ENCODE data around the gene SMG6.

GRCh38 chr17:2060385-2060658, 243.3 kb downstream of the SMG6 start:
- TF ChIP-seq POLR2A (IDR thresholded peaks at IDR 0.05; ENCODE audit: low read depth, low read length) (no peak; the same call in 1 of the 2 replicates), ELK1 (IDR thresholded peaks at IDR 0.05; ENCODE audit: borderline replicate concordance, low read depth, low read length) (no peak), SMC3 (IDR thresholded peaks at IDR 0.05; ENCODE audit: low read depth, low read length) (no peak), RCOR1 (IDR thresholded peaks at IDR 0.05; ENCODE audit: insufficient replicate concordance, low read length) (no peak), MXI1 (IDR thresholded peaks at IDR 0.05; ENCODE audit: borderline replicate concordance, low read depth, low read length) (no peak), USF2 (IDR thresholded peaks at IDR 0.05; ENCODE audit: low read depth, low read length) (no peak), RAD21 (IDR thresholded peaks at IDR 0.05; ENCODE audit: low read length) (no peak)
- TF ChIP-seq, protein P1, sequence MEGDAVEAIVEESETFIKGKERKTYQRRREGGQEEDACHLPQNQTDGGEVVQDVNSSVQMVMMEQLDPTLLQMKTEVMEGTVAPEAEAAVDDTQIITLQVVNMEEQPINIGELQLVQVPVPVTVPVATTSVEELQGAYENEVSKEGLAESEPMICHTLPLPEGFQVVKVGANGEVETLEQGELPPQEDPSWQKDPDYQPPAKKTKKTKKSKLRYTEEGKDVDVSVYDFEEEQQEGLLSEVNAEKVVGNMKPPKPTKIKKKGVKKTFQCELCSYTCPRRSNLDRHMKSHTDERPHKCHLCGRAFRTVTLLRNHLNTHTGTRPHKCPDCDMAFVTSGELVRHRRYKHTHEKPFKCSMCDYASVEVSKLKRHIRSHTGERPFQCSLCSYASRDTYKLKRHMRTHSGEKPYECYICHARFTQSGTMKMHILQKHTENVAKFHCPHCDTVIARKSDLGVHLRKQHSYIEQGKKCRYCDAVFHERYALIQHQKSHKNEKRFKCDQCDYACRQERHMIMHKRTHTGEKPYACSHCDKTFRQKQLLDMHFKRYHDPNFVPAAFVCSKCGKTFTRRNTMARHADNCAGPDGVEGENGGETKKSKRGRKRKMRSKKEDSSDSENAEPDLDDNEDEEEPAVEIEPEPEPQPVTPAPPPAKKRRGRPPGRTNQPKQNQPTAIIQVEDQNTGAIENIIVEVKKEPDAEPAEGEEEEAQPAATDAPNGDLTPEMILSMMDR (conservative IDR thresholded peaks at IDR 0.05; ENCODE audit: low read depth, low read length), result no peak
